Measurements from ENCODE around the gene CHI3L1.

CHI3L1 gene

DNA sequence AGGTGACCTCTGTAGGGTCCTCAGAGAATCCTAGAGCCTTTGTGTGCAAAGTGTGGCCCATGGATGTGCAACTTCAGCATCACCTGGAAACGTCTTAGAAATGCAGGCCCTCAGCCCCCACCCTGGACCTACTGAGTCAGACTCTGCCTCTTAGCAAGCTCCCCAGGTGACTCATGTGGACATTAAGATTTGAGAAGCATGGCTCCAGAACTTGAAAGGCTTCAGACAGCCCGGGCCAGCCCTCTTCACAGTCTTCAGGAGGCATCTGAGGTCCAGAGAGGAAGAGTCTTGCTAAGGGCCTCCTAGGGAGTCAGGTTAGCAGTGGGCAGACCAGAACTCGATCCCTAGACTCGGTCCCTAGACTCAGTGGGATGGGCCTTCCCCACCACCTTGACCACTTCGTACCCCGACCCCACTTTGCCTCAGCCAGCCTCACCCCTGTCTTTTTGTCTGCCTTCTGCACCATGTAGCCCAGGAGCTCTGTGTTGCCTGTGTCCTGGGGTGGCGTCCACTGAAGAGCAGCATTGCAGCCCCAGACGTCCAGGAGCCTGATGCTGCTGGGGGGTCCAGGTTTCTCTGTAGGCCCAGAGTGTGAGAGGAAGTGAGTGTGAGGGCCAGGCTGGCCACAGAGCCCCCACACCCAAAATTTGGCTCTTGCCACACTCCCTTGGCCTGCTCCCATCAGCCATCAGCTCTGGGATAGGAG, 15.7 kb downstream of the CHI3L1 start:
- no peak for DNase-seq (ENCODE audit: insufficient read length, low spot score)
- FAIRE-seq: no peak

DNA sequence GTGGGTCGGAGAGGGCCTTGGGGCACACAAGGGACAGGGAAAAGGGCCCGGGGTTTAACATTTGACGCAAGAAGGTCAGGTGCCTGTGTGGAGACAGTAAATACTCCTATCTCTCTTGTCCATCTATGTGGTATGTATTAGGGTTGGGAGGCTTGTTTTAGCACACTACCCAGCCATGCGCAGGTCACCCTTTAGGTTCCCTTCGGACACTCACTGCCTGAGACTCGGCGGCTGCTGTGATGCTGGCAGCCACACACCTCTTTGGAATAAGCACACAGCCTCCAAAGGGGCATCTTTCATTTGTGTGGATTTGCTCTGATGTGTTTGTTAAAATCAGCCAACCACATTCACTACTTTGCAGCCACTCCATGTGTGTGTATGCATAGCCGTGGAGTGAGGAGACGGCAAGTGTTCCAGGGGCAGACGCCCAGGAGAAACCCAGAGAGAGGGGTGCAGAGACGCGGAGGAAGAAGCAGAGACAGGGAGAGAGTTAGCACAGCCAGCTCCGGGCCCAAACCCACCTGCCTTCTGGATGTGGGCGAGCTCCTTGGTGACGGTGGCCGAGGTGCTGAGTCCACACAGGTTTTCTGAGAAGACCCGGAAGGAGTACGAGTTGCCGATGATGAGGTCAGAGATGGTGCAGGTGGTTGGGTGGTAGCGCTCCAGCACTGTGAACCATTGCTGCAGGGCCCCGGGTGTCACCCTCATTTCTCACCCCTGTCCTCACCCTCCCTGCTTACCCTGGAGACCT, 16.6 kb downstream of the CHI3L1 start:
- FAIRE-seq: no peak
- DNase-seq (ENCODE audit: insufficient read length, low spot score): no peak

DNA sequence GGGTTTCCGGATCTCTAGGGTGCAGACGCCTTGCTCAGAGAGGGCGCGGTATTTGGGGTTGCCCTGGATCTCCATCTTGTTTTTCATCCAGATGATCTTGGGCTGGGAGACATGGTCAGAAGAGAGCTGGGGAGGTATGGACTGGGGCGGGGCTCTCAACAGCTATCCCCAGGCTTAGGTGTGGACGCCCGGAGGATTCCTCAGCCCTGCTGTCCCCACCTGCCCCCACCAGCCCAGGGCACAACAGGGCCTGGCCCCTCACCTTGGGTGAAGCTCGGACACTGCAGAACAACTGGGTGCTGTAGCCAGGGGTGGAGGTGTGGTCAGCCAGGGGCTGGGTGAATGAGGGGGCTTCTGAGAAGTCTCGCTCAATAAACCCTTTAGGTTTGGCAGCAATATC, 17.5 kb downstream of the CHI3L1 start:
- DNase-seq (ENCODE audit: insufficient read length, low spot score): no peak
- no peak for FAIRE-seq

DNA sequence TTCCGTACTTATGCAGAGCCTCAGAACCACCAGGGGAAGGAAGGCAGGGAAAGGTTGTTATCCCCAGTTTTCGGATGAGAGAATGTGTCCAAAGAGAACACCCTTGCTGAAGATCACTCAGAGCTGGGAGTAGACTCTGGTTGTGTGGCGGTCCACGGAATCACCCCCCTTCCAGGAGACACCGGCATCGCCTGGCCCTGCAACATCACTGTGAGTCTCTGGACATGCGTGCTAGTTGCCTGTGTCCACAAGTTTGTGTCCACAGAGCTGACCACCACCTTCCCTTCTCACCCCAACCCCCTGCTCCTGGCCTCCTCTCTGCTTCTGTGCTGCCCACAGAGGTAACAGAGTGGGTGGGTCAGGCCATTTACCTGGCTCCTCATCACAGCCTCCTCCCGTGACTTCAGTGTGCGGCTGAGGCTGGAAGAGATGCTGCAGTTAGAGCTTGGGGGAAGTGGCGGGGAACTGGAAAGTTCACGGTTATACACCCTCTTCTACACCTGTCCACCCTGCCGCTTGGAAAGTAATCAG, 18.2 kb downstream of the CHI3L1 start:
- FAIRE-seq (no peak), DNase-seq (ENCODE audit: insufficient read length, low spot score) (no peak)

DNA sequence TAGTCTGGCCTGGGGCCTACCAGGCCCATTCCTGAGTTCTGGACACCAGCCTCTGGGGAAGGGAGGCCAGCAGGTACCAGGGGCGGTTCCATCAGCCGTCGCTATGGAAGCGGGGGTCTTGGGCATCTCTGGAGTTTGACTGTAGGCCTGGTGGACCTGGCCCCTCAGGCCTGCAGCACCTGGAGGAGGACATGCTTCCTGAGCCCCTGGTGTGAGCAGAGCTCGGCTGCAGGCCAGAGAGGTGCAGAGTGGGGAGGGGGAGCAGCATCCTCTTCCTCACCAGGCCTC, 18.6 kb downstream of the CHI3L1 start:
- no peak for DNase-seq (ENCODE audit: insufficient read length, low spot score)
- no peak for FAIRE-seq

DNA sequence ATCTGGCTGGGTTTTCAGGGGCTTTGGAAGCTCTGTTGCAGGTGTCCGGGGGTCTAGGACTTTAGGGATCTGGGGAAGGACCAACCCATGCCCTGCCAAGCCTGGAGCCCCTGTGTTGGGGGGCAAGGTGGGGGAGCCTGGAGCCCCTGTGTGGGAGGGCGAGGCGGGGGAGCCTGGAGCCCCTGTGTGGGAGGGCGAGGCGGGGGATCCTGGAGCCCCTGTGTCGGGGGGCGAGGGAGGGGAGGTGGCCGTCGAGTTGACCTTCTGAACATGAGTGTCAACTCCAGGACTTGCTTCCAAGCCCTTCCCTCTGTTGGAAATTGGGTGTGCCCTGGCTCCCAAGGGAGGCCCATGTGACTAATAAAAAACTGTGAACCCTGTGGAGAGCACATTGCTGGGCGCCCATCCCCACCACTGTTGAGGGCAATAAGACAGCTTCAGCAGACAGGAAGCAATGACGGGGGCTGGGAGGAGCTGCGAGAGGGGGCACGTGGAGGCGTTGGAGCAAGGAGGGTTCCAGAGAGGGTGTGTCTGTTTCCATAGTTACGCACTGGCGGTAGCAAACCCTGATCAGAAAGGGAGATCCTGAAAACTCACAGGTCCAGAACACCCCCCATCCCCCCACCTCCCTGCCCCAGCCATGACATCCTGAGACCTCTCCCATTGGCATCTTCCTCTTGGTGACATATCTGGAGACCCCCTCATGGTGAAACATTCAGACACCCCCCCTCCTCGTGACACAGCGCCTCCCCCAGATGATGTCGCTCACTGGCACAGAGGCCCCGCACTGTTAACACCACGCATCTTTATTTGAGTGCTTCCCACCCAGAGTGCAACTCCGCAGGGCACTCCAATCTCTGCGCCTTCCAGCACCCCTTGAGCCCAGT, 19.2 kb downstream of the CHI3L1 start:
- FAIRE-seq (no peak), DNase-seq (ENCODE audit: insufficient read length, low spot score) (no peak)

DNA sequence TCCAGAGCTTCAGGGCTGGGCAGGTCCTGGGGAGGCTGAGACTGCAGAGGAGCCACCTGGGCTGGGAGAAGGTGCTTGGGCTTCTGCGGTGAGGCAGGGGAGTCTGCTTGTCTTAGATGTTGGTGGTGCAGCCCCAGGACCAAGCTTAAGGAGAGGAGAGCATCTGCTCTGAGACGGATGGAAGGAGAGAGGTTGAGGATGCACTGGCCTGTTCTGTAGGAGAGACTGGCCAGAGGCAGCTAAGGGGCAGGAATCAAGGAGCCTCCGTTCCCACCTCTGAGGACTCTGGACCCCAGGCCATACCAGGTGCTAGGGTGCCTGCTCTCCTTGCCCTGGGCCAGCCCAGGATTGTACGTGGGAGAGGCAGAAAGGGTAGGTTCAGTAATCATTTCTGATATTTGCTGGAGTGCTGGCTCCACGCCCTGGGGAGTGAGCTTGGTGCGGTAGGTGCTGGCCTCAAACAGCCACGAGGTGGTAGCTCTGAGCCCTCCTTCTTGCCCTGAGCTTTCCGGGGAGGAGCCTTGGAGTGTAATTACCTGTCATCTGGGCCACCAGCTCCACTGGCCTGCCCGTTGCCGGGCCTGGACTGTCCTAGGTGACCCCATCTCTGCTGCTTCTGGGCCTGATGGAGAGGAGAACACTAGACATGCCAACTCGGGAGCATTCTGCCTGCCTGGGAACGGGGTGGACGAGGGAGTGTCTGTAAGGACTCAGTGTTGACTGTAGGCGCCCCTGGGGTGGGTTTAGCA, 20.1 kb downstream of the CHI3L1 start:
- FAIRE-seq: no peak
- DNase-seq (ENCODE audit: insufficient read length, low spot score): no peak

DNA sequence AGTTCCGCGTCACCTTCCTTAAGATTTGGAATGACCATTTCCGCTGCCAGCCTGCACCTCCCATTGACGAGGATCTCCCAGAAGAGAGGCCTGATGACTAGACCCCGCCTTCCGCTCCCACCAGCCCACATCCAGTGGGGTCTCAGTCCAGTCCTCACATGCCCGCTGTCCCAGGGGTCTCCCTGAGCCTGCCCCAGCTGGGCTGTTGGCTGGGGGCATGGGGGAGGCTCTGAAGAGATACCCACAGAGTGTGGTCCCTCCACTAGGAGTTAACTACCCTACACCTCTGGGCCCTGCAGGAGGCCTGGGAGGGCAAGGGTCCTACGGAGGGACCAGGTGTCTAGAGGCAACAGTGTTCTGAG, 20.7 kb downstream of the CHI3L1 start:
- DNase-seq (ENCODE audit: insufficient read length, low spot score): no peak
- FAIRE-seq: no peak

DNA sequence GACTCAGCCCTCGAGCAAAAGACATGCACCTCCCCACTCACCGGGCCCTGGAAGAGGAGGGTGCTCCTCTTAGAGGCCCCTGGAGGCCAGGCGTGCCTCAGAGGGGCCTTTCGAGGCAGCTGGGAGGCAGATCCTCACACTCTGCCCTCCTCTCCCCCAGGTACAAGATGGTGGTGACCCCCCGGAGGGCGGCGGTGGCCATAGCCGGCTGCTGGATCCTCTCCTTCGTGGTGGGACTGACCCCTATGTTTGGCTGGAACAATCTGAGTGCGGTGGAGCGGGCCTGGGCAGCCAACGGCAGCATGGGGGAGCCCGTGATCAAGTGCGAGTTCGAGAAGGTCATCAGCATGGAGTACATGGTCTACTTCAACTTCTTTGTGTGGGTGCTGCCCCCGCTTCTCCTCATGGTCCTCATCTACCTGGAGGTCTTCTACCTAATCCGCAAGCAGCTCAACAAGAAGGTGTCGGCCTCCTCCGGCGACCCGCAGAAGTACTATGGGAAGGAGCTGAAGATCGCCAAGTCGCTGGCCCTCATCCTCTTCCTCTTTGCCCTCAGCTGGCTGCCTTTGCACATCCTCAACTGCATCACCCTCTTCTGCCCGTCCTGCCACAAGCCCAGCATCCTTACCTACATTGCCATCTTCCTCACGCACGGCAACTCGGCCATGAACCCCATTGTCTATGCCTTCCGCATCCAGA, 21.3 kb downstream of the CHI3L1 start:
- DNase-seq (ENCODE audit: insufficient read length, low spot score) (no peak), FAIRE-seq (no peak)

DNA sequence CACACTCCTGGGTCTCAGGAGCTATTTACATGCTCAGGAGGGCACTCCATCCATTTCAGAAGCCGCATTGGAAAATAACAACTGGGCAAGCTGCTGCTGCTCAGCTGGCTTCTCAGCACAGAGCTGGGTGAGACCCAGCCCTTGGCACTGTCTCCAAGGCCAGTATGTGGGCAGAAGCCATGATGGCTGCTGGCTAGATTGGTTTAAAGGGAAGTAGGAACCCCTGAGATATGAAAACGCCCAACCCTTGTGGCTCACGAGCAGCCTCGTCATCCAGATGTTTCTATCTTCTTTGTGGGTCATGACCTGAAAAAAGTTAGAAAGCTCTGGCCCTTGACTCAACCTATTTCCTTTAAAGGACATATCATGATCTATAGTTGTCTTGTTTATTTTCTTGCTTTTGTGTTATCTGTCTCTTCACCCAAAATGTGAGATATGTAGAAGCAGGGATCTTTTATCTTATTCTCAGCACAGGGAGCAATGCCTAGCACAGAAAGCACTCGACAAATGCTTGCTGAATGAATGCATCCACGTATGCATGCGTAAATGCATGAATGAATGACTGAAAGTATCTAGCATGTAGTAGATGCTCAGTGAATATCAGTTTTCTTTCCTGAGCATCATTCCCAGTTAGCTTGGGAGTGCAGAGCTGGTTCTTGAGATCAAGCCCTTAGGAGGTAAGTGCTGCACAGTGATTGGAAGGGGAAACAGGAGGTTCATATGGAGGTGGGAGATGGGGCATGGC, 22.4 kb downstream of the CHI3L1 start:
- no peak for FAIRE-seq
- no peak for DNase-seq (ENCODE audit: insufficient read length, low spot score)

DNA sequence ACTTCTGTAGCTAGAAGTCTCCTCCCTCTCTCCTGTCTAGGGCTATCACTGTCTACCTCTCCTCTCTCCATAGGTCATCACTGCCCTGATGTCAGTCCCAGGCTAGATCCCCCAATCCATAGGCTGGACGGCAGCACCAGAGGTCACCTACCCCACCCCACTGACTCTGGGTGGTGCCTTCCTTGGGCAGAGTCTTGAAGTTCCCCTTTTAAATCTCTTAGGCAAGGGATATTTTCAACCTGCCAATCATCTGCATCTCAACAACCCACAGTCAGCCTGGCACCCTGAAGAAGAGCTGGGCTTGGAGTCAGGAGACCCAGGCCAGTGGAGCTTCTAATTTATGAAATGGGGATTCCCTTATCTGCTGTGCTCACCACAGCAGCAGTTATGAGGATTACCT, 24.1 kb downstream of the CHI3L1 start:
- DNase-seq (ENCODE audit: insufficient read length, low spot score) (no peak), FAIRE-seq (no peak)

DNA sequence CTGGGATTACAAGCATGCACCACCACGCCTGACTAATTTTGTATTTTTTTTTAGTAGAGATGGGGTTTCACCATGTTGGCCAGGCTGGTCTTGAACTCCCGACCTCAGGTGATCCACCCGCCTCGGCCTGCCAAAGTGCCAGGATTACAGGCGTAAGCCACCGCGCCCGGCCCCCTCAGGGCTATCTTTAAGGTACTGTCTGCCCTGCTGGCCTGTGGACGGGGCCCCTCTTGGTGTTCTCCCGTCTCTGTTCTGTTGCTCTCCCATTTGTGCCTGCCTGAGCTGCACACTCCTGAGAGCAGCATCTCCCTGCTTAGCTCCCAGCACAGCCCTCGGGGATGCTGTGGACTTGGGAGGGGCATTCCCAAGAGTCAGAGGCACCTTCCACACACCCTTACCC, 24.8 kb downstream of the CHI3L1 start:
- DNase-seq (ENCODE audit: insufficient read length, low spot score) (no peak), FAIRE-seq (no peak)

DNA sequence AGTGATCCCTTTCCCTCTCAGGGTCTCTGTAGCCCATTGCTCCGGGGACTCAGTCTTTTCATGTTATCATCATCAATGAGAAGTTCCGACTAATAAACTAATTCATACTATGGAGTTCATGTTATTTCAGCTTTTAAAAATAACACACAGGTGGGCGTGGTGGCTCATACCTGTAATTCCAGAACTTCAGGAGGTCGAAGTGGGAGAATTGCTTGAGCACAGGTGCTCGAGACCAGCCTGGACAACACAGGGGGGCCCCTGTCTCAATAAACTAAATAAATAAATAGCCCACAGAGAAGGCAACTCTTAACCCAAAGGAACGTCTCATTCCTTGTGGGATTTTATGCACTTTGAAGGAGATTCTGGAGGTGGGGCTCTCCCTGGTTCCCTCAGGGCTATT, 25.3 kb downstream of the CHI3L1 start:
- DNase-seq (ENCODE audit: insufficient read length, low spot score) (no peak), FAIRE-seq (no peak)

DNA sequence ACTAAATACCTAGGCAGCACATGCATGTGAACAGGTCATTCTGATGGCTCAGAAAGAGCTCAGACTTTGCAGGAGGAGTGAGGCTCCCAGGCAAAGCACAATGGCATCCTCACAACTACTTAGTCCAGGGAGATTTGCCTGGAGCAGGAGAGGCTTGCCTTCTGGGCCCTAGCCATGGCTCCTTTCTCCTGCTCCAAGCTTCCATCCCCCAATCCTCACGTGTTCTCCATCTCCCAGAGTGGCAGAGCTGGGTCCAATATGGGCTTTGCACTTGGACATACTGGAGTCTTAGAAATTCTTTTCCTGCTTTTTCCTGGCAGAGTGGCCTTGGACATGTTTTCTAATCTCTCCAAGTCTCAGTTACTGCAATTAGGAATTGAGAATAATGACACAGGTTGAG, 26.7 kb downstream of the CHI3L1 start:
- FAIRE-seq (no peak), DNase-seq (ENCODE audit: insufficient read length, low spot score) (no peak)

DNA sequence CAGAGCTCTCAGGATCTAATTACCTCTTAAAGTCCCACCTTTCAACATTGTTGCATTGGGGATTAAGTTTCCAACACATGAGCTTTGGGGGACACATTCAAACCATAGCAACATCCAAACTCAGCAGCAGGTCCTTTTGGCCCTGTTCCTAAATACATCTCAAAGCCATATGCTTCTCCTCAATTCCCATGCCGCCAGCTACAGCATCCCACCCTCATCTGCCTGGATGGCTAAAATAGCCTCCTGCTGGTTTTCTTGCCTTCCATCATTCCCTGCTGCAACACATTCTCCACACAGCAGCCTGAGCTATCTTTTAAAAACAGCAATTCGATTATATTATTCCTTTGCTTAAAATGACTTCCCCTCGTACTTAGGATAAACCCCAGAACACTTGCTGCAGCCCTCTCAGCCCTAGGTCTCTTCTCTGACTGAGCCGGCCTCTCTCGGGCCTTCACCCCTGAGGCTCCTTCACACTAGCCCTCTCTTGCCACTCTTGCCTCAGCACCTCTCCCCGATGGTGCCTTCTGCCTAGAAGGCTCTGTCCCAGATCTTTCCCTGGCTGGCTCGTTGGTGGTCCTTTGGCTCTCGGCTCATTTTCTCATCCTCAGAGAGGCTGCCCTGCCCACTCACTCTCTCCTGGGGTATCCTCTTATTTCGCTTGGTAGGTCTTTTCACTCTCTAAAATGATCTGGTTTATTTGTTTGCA, 27.4 kb downstream of the CHI3L1 start:
- no peak for DNase-seq (ENCODE audit: insufficient read length, low spot score)
- FAIRE-seq: no peak

DNA sequence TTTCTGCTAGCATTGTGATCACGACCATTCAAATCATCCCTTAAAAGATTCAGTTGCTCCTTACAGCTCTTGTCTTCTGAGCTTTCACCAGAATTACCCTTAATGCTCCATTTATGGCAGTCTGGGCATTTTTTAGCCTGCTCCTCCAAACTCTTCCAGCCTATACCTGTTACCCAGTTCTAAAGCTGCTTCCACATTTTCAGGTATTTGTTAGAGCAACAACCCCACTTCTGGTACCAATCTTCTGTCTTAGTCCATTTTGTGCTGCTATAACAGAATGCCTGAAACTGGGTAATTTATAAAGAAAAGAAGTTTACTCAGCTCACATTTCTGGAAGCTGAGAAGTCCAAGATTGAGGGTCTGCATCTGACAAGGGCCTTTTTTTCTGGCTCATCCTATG, 28.1 kb downstream of the CHI3L1 start:
- FAIRE-seq: no peak
- DNase-seq (ENCODE audit: insufficient read length, low spot score): no peak

DNA sequence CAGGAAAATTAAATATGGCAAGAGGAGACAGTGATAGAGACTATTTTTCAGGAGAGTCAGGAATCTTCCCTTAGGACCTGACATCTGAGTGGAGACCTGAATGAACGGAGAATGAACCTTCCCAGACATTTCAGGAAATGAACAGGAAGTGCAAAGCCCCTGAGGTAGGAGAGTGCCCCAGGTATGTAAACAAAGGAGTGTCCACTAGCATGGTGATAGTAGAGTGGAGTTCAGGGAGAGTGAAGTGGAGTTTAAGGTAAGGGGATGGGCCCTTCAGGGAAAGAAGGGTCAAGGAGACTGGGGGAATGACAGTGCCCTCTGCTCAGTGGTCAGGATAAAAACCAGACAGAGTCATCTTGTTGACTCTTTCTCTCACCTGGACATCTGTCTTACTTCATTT, 30.2 kb downstream of the CHI3L1 start:
- no peak for FAIRE-seq
- no peak for DNase-seq (ENCODE audit: insufficient read length, low spot score)

DNA sequence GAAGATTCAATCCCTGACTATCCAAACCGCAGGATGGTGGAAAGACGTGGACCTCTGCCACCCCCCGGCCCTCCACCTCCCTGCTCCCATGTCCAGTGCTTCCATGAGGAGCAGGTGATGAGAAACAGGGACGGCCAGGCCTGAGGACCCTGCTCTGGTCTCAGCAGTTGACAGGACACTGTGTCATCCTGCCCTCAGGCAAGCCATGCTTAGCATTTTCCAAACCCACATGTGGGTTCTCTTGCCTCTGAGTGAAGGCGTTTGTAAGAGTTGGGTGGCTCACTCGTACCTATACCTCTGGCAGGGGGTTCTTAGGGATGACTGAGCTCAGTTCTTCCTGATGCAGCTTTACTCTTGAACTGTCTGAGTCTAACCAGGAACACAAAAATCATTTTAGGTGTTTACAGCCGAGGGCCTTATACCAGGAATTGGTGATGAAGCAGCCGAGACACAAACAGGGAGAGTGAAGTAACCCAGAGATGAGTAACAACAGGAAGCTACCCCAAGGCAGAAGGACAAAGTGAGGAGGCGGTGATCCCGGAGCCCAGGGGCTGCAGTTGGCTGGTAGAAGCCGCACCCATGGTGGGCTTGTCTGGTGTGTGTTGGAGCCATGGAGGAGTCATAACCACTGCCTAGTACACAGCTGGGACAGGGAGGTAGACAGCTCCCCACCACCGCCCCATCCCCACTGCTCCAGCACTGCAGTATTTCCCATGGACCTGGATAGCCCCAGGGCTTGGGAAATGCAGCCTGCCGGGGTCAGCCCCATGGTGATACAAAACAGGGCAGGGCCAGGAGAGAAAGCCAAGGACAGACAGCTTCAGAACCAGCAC, 32.3 kb downstream of the CHI3L1 start:
- FAIRE-seq: no peak
- no peak for DNase-seq (ENCODE audit: insufficient read length, low spot score)

All from GM19239 (cell line).